Right hindlimb (tissue), 1 donor: ENCODE results near the gene ATP6V0D1.
A peak's percentile ranks its signal among the peaks of the same experiment; 100 is the strongest.

ENCODE experiments used
- DNase-seq: peaks from one replicate; pipeline ENCODE4 v3.0.0-alpha.2; 2018

ATP6V0D1 gene

GRCh38 chr16:67443265-67443664 is 37.7 kb downstream of the ATP6V0D1 start:
- DNase-seq, result peak; percentile 70

GRCh38 chr16:67442581-67443255 is 38.2 kb downstream of the ATP6V0D1 start:
- DNase-seq, result no peak

- peak; percentile 50 for DNase-seq
Measured at GRCh38 chr16:67441907-67442306, 39.0 kb downstream of the ATP6V0D1 start.

- peak; percentile 80 for DNase-seq
Measured at GRCh38 chr16:67441271-67441753, 39.6 kb downstream of the ATP6V0D1 start.

DNA sequence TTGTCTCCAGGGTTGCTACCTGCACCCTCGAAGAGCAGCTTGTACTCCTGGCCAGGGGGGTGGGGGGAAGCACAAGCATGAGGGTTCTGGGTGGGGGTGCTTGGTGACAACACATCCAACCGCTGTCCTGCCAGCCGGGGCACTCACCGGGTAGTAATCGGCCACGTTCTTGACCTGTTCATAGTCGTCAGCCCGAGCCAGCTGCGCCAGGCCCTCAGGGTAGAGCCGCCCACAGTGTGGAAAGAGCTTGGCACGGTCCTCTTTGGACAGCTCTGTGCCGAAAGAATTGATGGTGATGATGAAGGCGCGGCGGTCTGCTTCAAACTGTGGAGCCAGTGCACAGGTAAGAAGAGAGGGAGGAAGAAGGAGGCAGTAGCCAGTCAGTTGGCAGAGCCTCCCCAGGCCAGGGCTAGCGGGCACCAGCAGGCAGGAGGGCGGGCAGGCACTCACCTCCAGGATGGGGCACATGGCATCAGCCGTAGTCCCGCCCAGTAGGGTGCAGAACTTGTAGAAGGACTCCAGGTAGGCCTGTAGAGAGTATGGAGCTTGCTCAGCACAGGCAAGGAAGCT is 42.0 kb downstream of the ATP6V0D1 start:
- DNase-seq, result no peak

DNA sequence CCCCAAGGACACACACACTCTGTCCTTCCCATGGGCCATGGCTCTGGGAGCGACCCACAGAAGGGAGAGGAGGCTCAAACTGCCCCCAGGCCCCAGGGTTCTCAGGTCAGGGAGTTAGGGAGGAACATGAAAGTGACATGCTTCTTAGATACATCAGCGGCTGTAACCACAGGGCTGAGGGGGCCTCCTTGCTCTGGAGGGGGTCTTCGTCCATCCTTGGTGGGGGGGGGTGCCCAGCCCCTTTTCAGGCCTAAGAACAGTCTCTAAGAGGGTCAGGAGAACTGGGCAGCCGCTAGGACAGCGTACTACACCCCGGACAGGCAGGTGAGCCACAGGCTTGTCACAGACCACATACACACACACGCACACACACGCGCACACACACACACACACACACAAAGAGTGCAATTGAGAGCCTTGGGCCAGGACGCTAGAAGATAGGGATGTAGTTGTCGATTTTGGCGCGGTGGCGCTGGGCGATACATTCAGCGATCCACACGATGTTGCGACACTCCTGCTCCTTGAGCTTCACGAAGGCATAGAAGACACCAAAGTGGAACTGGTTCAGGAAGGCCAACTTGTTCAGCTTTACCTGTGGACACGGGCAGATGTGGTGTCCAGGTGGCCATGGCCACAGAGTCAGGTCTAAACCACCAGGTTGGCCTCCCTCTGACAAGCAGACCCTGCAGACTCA is 42.7 kb downstream of the ATP6V0D1 start:
- DNase-seq, result no peak

- no peak for DNase-seq
Measured at GRCh38 chr16:67437513-67437912, 43.4 kb downstream of the ATP6V0D1 start.

DNA sequence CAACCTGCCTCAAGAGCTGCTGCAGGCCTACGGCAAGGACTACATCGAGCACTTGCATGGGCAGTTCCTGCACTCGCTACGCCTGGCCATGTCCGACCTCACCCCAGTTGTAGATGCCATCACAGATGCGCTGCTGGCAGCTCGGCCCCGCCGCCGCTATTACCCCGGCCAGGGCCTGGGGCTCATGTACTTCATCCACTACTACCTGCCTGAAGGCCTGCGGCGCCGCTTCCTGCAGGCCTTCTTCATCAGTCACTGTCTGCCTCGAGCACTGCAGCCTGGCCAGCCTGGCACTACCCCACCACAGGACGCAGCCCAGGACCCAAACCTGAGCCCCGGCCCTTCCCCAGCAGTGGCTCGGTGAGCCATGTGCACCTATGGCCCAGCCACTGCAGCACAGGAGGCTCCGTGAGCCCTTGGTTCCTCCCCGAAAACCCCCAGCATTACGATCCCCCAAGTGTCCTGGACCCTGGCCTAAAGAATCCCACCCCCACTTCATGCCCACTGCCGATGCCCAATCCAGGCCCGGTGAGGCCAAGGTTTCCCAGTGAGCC is 44.2 kb downstream of the ATP6V0D1 start:
- DNase-seq, result no peak

GRCh38 chr16:67435758-67436164 is 45.2 kb downstream of the ATP6V0D1 start:
- no peak for DNase-seq

- no peak for DNase-seq
Measured at GRCh38 chr16:67433131-67433719, 47.7 kb downstream of the ATP6V0D1 start.

DNA sequence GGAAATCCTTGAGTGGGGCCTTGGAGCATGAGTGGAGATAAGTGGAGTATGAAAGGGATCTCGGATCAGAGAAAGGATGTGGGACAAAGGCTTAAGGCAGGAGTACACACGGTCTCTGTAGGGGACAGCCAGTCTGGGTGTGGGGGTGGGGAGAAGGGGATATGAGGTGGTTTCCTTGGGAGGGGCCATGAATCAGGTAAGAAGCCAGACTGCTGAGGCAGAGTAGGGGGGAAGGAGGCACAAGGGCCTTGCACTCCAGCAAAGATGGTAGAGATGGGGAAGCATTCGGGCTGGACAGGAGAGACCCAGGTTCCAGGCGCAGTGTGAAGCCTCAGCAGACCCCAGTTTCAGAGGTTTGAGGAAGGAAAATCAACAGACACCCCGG is 48.5 kb downstream of the ATP6V0D1 start:
- no peak for DNase-seq

DNA sequence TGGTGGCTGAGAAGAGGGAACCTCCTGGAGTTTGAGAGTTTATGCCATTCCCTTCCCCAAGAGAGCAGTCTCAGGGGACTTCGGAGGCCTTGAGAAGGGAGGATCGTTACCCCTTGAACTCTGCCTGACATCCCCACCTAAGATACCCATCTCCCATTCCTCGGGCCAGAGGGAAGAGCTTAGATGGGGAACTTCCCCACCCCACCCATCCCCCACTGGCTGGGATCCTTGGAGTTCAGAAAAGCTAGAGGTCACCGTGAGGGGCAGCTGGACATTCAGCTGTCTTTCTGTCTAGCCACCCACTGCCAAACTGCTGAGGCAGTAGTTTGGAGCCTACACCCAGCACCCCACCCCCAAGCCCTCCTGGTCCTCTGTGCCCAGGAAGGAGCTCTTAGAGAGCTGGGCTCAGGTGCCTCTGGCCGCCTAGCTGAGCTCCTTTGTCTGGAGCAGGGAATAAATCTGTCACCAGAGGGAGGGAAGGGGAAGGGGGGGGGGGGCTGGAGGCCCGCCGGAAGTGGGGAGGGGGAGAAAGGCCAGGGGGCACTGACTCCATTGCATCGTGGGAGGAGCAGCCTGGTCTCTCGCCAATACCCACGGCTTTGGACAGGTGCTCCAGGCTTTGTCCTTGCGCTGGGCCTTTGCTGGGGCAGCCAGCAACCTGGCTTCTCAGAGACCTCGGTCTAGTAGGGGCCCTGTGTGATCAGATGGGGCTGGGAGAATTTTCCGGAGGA is 49.0 kb downstream of the ATP6V0D1 start:
- no peak for DNase-seq

DNA sequence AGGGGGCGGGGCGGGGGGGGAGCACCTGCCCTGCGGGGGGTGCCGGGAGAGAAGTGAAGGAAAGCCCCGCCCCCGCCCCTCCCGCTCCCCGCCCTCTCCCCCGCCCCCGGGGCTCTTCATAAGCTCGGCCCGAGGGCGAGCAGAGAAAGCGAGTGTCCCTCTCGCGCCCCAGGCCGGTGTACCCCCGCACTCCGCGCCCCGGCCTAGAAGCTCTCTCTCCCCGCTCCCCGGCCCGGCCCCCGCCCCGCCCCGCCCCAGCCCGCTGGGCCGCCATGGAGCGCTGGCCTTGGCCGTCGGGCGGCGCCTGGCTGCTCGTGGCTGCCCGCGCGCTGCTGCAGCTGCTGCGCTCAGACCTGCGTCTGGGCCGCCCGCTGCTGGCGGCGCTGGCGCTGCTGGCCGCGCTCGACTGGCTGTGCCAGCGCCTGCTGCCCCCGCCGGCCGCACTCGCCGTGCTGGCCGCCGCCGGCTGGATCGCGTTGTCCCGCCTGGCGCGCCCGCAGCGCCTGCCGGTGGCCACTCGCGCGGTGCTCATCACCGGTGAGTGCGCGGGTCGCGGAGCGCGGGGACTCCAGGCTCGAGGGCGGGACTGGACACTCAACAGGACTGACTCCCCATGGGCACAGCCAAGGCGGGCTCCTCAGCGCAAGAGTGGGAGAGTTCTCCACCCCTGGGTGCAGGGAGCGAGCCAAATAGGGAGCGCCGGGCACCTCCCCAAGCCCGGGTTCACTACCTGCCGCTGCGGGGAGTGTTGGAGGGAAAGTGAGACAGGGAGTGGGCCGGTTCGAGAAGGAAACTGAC is 49.8 kb downstream of the ATP6V0D1 start, which contains the start of gene HSD11B2:
TSS of gene HSD11B2 (plus strand) at position 145 of the 798 bp plus-strand sequence. CDS start at position 273, 128 bp downstream.
- DNase-seq, result peak; percentile 74

DNA sequence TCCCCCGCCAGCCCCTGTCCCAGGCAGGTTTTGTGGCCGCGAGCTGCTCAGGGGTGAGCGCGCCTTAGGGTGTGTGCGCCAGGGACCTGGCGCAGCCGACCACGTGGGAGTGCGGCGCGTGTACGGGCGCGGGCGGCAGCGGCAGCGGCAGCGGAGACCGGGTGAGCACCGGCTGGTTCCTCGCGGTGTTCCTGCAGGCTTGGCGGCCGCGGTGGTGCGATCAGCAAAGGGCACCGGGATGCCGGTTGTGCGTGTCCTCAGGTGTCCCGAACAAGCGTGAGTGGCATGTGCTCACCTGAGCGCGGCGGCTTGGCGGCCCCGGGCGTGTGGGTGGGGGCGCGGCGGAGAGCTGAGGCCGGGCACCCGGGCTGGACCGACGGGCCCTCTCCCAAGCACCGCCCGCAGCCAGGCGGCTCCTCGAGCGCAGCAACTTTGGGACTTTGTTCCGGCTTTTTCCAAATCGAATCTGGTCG is 50.4 kb downstream of the ATP6V0D1 start:
- no peak for DNase-seq

DNA sequence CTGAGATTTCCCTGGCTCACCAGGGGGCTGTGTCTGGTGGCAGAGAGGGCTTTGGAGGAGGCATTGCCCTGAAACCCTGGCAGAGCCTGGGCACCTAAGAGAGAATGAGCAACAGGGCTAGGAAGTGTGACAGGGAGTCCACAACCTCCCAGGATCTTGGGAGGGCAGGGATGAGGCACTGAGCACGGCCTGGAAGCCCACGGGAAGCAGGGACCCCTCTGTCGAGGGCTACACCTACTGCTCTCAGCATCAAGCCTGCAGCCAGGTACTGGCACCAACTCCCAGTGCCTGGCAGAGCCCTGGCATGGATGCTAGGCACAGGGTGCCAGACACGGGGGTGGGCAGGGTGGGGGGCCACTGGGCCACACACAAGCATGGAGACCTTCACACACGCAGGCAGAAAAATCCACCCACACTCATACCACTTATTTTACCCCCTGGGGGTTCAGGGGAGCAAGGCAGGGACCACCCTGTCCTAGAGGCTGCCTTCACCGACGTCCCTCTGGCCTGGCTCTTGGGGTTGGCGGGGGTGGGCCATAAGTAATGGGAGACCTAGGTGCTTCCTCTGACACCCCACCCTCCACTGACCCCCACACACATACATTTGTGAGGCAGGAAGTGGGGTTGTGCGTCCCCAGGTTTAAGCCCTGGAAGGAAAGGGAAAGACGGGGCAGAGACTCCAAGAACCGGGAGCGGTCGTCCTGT is 51.0 kb downstream of the ATP6V0D1 start:
- DNase-seq, result no peak

DNA sequence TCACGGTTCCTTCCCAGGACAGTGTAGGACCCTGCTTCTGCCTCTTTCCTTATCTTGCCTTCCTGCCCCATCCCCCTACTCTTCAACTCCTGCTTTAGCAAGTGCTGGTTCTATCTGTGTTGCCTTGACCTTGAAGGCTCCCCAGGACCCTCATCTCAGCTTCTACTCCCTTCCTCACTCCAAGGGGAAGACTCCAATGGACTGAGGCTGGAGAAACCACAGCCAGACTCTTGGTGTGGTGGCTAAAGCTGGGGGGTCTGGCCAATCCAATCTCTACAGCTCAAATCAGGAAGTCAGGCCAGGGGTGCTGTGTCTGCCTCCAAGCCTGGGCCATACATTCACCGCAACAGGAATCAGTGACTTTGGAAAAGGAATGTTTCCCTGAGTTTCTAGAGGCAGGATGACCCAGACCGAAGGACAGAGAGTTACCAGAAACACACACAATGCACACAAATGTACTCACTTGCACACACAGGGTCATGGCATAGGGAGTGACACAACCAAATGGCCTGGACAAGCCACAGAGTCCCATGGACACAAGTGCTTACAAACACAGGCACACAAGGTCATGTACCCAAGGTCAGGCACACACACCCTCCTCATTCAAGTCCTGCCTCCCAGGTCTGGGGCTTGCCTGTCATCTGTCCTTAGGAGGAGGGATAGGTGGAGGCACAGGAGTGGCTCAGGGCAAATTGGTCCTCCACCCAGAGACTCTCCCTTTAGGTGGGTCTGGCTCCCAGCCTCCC is 51.7 kb downstream of the ATP6V0D1 start:
- DNase-seq, result no peak

DNA sequence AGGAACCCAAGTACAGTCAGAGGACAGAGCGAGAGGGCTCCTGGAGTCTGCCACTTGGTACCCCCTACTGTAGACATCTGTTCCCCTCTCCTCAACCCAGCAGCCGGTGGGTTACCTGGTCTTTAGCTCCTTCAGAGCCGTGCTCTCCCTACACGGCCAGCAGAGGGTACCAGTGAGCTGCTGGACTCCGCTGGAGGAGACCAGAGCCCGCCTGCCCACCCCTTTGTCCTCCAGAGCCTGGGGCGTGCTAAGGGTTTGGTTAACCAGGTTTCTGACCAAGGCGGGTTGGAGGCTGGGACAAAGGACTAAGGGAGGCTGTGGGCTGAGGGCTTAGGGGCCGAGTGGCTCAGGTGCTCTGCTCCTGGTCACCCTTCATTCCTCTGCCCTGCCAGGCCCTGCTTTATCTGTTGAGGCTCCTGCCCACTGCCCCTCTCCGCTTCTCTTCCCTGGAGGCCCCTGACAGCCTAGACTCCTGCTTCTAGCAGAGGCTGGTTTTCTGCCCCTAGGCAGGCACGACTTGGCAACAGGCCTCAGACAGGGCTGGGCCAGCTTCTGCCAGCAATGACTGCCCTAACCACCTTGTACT is 52.7 kb downstream of the ATP6V0D1 start:
- peak; percentile 68 for DNase-seq

- DNase-seq, result no peak
Measured at GRCh38 chr16:67426950-67427349, 54.0 kb downstream of the ATP6V0D1 start.

DNA sequence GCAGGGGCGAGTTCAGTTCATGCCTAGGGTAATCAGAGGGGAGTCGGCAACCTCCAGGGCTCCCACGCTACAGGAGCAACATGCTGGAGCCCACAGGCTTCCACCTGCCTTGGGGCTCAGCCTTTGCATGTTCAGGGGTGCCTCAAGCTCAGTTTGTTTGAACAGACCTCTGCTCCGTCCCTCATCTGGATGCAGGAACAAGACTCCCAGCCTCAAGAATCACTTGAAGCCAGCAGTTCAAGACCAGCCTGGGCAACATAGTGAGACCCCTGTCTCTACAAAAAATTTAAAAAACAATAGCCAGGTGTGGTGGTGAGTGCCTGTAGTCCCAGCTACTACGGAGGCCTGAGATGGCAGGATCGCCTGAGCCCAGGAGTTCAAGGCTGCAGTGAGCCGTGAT is 54.9 kb downstream of the ATP6V0D1 start:
- DNase-seq, result no peak

- no peak for DNase-seq
Measured at GRCh38 chr16:67425580-67425979, 55.4 kb downstream of the ATP6V0D1 start.
